SK-N-SH (cell line): ENCODE results near the gene CIDEB.

ENCODE experiments used
- CTCF ChIP-seq: fragments of 200-600 bp; sonication (generic); IDR thresholded peaks from 2 replicates; pipeline ENCODE4 v1.6.1; 2017; ENCODE audit warnings: antibody characterized with exemption, mild to moderate bottlenecking, moderate library complexity
- ELF1 ChIP-seq: IDR thresholded peaks from 2 replicates; pipeline ENCODE4 v1.4.0; 2012
- MXI1 ChIP-seq: IDR thresholded peaks from 2 replicates; pipeline ENCODE4 v1.6.1; 2012; ENCODE audit warnings: mild to moderate bottlenecking, low read depth, low read length, improper control_type of control experiment
- NFIC ChIP-seq: IDR thresholded peaks from 2 replicates; pipeline ENCODE4 v1.4.0; 2012; ENCODE audit warnings: borderline replicate concordance
- POLR2AphosphoS5 ChIP-seq: IDR thresholded peaks from 2 replicates; pipeline ENCODE4 v1.6.1; 2012; ENCODE audit warnings: low read depth, low read length
- RXRA ChIP-seq: IDR thresholded peaks from 2 replicates; pipeline ENCODE4 v1.4.0; 2012; ENCODE audit warnings: low read depth, mild to moderate bottlenecking, borderline replicate concordance
- SMC3 ChIP-seq: IDR thresholded peaks from 2 replicates; pipeline ENCODE4 v1.6.1; 2012; ENCODE audit warnings: low read depth, low read length, improper control_type of control experiment
- USF2 ChIP-seq: fragments of 150-350 bp; IDR thresholded peaks from 2 replicates; pipeline ENCODE4 v1.6.1; 2017; ENCODE audit warnings: antibody characterized with exemption, low read length, low read depth, borderline replicate concordance

GRCh38 chr14:24282736-24283135 is 25.0 kb downstream of the CIDEB start:
- TF ChIP-seq CTCF: no peak
- TF ChIP-seq USF2: no peak
- no peak for TF ChIP-seq MXI1
- TF ChIP-seq SMC3: no peak
- TF ChIP-seq NFIC: no peak
- TF ChIP-seq ELF1: no peak
- no peak for TF ChIP-seq RXRA
- TF ChIP-seq POLR2AphosphoS5: no peak
